Smooth muscle cell (in vitro differentiated cells): Measurements from ENCODE around the gene ZNF518B. TPM values are rescaled to one million over a fixed set of nuclear protein-coding genes. Genes with fewer than 3 reads are reported as not detected.

ENCODE experiments used
- DNase-seq: peaks from one replicate; lab custom pipeline; 2025; ENCODE audit not compliant: unreplicated experiment; lab: John Stamatoyannopoulos, UW
- H2AFZ ChIP-seq: fragments of 200-600 bp; sonication (generic); 2 replicates; pipeline ENCODE4 v1.6.0; 2016; ENCODE audit warnings: antibody characterized with exemption, low read depth, mild to moderate bottlenecking
- H3F3A ChIP-seq: fragments of 200-600 bp; sonication (generic); 2 replicates; pipeline ENCODE4 v1.6.0; 2017; ENCODE audit warnings: antibody characterized with exemption, low read depth
- H3K27ac ChIP-seq: fragments of 200-600 bp; sonication (generic); 2 replicates; pipeline ENCODE4 v1.5.1; 2016; ENCODE audit warnings: low read depth, mild to moderate bottlenecking
- H3K27me3 ChIP-seq: fragments of 200-600 bp; sonication (generic); 2 replicates; pipeline ENCODE4 v1.6.1; 2016; ENCODE audit warnings: low read depth, mild to moderate bottlenecking
- H3K36me3 ChIP-seq: fragments of 200-600 bp; sonication (generic); 2 replicates; pipeline ENCODE4 v1.5.1; 2016; ENCODE audit warnings: low read depth
- H3K4me1 ChIP-seq: fragments of 200-600 bp; sonication (generic); 2 replicates; pipeline ENCODE4 v1.5.1; 2016; ENCODE audit warnings: low read depth
- H3K4me2 ChIP-seq: fragments of 200-600 bp; sonication (generic); 2 replicates; pipeline ENCODE4 v1.6.0; 2016; ENCODE audit warnings: mild to moderate bottlenecking
- H3K4me3 ChIP-seq: fragments of 200-600 bp; sonication (generic); 2 replicates; pipeline ENCODE4 v1.5.1; 2016; ENCODE audit warnings: mild to moderate bottlenecking
- H3K79me2 ChIP-seq: fragments of 200-600 bp; sonication (generic); 2 replicates; pipeline ENCODE4 v1.6.0; 2016; ENCODE audit warnings: low read depth, mild to moderate bottlenecking
- H3K9ac ChIP-seq: fragments of 200-600 bp; sonication (generic); 2 replicates; pipeline ENCODE4 v1.6.0; 2016; ENCODE audit warnings: low read depth
- H3K9me3 ChIP-seq: fragments of 200-600 bp; sonication (generic); replicated peaks from 2 replicates; pipeline ENCODE4 v1.5.1; 2016; ENCODE audit warnings: low read depth
- H4K20me1 ChIP-seq: fragments of 200-600 bp; sonication (generic); 2 replicates; pipeline ENCODE4 v1.6.0; 2016; ENCODE audit warnings: low read depth
- CTCF ChIP-seq: fragments of 200-600 bp; sonication (generic); IDR thresholded peaks from 2 replicates; pipeline ENCODE4 v1.5.1; 2017; ENCODE audit warnings: borderline replicate concordance, mild to moderate bottlenecking, antibody characterized with exemption; ENCODE audit not compliant: insufficient read depth, poor library complexity, severe bottlenecking
- WGBS: methylation state at CpG from one replicate; pipeline ENCODE4 v1.1.7; 2016; ENCODE audit warnings: low lambda C conversion rate; 5-methylcytosine and 5-hydroxymethylcytosine counted together
- polyA plus RNA-seq: library from polyadenylated mRNA; unstranded; fragments of >200 nt; fragmentation: Nextera tagmentation; extraction: Ambion mirVana; gene quantifications from 2 replicates; pipeline ENCODE4 v1.2.1, GENCODE V29; 2016
- total RNA-seq: library from RNA; depleted of rRNA; stranded (reverse); fragments of >200 nt; gene quantifications from 2 replicates; pipeline ENCODE4 v1.2.3, GENCODE V29; 2014

The ZNF518B gene
- total and polyA plus RNA-seq, 2 experiments from 2014 or later, result 14.1 to 119 TPM

GRCh38 chr4:10395971-10396580, 61.1 kb downstream of the ZNF518B start:
- no peak overlapping the region for H3K9ac ChIP-seq
- no peaks in the 10 kb centered on the region for H3K79me2 ChIP-seq
- 89% methylated on average over 1 of the region's 1 CpG for WGBS
- no peak for DNase-seq
- H3K36me3 ChIP-seq, result no peaks in the 10 kb centered on the region
- H3K4me1 ChIP-seq, result no peaks in the 10 kb centered on the region
- no peaks in the 10 kb centered on the region for H4K20me1 ChIP-seq
- no peak for TF ChIP-seq CTCF
- no peak overlapping the region for H3K4me3 ChIP-seq
- no peak overlapping the region for H2AFZ ChIP-seq
- H3F3A ChIP-seq, result no peaks in the 10 kb centered on the region
- H3K9me3 ChIP-seq, result no peaks in the 10 kb centered on the region
- no peaks in the 10 kb centered on the region for H3K27me3 ChIP-seq
- no peak overlapping the region for H3K4me2 ChIP-seq
- no peak overlapping the region for H3K27ac ChIP-seq

Other genes with a start within 250 kb of the ZNF518B start
- gene CLNK, start 227.3 kb upstream of the ZNF518B start, total RNA-seq, result not detected in 2 replicates
- gene CLNK, start 227.3 kb upstream of the ZNF518B start, polyA plus RNA-seq, result not detected in 2 replicates